ENCODE data around the gene XRCC6.
"Not testable (repeated sequence)": the region's sequence is repeated elsewhere in the genome, so short reads cannot be mapped to it uniquely, and the experiment has no call there.

The XRCC6 gene

DNA sequence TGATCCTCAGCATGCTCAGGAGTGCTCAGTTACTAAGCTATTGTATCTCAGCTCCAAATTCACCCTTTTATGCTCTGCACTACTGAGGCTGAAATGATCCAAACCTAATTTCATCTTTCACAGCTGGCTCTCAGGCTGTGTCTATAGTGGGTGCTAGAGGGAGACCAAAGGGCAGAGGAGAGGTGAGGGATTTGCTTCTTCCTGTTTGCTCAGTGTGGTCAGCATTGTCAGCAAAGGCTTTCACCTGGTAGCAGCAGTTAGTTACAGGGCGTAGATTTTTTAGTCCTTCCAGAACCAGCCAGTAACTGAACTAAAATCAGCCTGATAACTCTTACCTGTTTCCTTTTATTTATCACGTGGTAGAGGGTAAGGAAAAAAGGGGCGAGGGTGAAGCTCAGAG, 33.2 kb downstream of the XRCC6 start:
- no peak for DNase-seq

DNA sequence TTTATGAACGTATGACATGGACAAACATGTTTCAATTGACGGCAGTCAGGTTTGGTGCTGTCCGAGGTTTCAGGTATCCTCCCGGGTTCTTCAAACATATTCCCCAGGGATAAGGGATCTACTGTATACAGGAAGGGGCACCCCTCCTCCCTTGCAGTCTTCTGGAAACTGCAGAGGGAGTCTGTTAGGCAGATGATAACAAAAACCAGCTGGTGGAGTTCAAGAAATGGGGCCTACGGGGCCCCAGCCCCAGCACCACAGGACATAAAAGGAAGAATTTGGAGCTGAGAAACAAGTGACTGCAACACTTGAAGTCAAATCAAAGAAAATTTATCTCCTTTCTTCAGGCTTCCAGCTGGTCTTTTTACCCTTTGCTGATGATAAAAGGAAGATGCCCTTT, 35.5 kb downstream of the XRCC6 start:
- no peak for DNase-seq

DNA sequence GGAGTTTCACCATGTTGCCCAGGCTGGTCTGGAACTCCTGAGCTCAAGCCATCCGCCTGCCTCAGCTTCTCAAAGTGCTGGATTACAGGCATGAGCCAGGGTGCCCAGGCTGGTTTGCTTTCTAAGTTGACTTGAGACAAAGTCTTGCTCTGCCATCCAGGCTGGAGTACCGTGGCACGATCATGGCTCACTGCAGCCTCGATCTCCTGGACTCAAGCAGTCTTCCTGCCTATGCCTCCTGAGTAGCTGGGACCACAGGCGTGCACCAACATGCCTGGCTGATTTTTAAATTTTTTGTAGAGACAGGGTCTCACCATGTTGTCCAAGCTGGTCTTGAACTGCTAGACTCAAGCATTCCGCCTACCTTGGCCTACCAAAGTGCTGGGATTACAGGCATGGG, 36.6 kb downstream of the XRCC6 start:
- DNase-seq, result no peak

DNA sequence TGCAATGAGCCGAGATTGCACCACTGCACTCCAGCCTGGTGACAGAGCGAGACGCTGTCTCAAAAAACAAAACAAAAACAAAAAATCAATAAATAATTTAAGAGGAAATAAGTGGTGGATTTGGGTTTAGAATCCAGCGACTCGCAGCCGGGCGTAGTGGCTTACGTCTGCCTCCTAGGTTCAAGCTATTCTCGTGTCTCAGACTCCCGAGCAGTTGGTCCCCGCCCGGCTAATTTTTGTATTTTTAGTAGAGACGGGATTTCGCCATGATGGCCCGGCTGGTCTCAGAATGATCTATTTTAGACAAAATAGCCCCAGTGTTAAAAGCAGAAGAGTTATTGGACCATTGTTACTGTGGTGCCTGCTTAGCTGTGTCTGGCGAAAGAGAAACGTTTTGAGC, 37.8 kb downstream of the XRCC6 start:
- no peak for DNase-seq

DNA sequence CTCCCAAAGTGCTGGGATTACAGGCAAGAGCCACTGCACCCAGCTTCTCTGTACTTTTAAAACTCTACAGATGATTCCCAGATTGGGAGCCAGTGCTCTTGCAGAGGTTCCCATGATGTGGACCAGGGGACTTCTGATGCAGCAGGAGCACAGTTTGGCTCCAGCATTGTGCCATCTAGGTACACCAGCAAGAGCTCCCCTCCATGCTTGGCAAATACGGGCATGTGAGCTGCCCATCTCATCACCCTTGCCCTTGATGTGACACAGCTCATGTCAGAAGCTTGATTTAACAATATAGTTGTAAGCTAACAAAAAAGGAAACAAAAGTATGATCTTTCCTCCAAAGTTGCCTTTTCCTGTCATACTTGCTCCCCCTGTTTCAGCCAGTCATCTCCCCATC, 38.8 kb downstream of the XRCC6 start:
- no peak for DNase-seq

DNA sequence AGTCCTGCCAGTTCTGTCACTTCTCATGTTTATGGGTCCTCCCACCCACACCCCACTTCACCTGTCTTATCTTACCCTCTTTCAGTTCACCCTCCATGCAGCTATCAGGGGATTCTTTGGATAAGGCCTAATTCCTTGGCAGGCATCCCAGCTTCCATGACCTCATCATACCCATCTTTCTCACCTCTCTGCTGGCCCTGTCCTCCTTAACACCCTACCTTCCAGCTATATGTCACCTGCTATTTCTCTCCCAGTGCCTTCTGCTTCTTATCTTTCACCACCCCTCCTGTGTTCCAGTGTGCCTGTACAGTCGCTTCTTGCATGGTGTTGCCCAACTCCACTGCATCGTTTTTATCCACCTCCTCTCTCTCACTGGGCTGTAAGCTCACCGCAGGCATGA, 39.3 kb downstream of the XRCC6 start:
- DNase-seq, result no peak

DNA sequence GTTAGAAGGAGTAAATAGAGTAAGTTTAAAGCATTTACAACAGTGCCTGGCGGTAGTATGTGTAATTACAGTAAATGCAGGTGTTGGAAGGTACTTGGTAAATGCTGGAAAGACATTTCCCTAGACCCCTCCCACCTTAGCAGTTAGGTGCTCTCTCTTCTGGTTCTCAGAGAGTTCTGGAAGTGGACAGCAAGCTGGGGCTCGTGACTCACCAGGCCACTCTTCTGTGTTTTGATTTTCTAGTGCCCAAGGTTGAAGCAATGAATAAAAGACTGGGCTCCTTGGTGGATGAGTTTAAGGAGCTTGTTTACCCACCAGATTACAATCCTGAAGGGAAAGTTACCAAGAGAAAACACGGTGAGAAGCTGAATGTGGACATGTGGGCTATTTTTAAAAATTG, 40.0 kb downstream of the XRCC6 start:
- DNase-seq, result no peak

DNA sequence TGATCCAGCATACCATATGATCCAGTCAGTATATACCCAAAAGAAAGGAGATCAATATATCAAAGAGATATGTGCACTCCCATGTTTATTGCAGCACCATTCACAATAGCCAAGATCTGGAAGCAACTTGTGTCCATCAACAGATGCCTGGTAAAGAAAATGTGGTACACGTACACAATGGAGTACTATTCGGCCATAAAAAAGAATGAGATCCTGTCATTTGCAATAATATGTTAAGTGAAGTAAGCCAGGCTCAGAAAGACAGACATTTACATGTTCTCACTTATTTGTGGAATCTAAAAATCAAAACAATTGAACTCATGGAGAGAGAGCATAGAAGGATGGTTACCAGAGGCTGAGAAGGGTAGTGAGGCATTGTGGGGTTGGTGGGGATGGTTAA, 40.6 kb downstream of the XRCC6 start:
- no peak for DNase-seq

DNA sequence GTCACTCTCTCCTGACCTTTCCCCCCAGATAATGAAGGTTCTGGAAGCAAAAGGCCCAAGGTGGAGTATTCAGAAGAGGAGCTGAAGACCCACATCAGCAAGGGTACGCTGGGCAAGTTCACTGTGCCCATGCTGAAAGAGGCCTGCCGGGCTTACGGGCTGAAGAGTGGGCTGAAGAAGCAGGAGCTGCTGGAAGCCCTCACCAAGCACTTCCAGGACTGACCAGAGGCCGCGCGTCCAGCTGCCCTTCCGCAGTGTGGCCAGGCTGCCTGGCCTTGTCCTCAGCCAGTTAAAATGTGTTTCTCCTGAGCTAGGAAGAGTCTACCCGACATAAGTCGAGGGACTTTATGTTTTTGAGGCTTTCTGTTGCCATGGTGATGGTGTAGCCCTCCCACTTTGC, 42.5 kb downstream of the XRCC6 start:
- DNase-seq, result not testable (repeated sequence)

DNA sequence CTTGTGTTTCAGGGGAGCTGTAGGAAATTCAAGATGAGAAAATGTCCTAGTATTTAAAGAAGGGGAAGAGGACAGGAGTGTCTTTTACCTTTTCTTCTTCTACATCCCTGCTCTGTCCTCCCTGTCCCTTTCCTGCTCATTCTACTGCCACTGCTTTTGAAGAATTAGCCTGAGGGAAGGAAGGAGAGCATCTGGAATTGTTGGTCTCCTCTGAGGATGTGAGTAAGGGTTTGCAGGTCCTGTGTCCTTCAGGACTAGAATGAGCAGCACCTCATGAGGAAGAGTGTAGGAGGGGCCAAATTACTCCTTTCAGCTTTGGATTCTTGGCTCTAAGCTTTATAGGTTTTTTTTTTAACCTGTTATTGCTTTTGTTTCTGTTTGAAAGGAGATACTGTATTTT, 43.4 kb downstream of the XRCC6 start:
- no peak for DNase-seq

DNA sequence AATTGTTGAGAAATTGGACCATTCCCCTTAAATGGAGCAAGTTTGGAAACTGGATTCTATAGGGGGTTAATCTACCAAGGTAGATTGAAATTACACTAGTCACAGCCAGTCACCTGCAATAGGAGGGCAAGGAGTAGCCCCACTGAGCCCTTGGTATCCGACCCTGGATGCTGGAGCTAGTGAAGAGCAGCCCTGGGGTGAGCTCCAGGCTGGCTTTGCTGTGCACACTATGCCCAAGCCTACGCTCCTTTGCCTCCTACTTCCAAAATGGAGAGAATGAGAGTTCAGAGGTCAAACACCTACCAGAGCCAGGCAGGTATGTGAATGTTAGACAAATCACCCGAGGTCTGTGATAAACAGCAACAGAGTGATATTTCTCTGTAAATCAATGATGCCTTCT, 43.9 kb downstream of the XRCC6 start:
- DNase-seq, result no peak

DNA sequence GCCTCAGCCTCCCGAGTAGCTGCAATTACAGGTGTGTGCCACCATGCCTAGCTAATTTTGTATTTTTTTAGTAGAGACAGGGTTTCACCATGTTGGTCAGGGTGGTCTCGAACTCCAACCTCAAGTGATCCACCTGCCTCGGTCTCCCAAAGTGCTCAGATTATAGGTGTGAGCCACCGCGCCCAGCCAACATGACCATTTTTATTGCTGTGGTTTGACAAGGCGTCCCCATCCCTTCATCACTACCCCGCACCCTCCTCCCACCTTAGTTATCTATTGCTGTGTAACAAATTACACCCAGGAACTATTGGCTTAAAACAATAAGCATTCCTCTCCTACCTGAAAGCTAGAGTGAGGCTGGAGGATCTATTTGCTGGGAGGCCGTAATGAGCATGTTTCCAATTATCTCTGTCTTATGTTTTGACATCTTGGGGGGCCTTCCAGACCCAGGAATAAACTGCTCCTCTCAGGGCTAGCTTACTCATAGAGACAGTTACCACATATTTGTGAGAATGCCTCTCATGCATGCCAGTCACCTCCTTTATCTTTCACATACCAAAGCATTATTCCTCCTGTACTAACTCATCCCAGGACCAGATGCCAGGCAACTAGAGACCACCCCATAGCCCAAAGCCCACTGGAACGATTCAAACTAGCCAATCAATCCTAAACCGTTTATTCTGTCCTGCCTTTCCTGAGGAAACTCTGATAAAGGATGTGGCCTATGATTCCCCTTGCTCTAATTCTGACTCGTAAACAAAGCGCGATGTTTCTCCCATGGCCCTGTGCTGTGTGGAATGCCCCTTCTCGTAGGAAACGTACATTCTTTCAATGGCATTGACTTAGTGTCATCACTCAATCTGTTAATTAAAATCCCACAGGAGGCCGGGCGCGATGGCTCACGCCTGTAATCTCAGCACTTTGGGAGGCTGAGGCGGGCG, 48.1 kb downstream of the XRCC6 start:
- DNase-seq, result no peak

DNA sequence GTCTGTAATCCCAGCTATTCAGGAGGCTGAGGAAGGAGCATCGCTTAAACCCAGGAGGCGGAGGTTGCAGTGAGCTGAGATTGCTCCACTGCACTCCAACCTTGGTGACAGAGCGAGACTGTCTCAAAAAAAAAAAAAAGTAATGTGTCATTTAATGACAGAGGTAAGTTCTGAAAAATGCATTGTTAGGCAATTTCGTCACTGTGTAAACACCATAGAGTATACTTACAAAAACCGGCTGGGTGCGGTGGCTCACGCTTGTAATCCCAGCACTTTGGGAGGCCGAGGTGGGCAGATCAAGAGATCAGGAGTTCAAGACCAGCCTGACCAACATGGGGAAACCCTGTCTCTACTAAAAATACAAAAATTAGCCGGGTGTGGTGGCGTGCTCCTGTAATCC, 51.0 kb downstream of the XRCC6 start:
- DNase-seq, result not testable (repeated sequence)

DNA sequence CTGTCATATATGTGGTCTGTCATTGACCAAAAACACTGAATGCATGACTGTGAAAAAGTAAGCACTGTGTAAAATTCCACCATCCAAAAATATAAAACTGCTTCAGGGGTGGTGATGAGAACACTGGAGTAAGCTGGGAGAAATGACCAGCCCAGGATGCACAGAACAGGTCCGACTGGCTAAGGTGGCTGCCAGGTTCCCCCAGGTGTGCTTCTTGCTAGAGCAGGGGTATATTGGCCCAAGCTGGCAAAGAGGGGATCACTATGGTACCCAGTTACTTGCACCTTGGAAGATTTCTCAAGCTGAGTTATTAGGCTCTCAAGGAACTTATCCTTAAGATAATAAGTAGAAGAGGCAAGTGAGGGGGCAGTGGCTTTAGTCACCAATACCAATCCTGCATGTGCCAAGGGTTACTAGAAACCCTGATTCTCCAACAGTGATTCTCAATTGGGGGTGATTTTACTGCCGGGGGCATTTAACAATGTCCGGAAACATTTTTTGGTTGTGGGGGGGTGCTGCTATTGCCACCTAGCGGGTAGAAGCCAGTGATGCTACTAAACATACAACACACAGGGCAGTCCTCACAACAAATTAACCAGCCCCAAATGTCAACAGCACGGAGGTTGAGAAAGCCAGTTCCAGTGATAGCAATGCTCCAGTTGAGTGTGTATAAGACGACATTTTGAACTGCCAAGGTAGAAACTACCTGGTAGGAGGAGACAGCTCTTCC, 51.9 kb downstream of the XRCC6 start:
- no peak for DNase-seq

DNA sequence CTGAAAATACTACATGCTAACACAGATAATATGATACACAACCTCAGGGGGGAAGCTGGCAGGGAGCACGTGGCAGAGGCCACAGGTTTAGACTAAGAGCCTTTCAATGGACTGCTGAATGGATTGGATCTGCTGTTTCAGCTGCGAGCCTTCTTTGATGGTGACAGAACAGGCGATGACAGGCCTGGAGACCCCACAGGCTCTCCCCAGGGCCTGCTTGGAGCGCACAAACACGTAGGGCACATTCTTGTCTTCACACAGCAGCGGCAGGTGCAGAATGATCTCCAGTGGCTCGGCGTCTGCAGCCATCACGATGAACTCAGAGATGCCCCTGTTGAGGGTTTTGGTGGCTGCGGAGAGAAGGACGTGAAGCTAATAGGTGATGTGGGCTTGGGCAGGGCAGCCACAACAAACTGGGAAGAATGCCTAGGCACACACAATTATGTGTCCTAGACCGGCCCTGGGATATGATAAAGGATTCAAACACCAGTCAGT, 53.8 kb downstream of the XRCC6 start:
- DNase-seq, result no peak

DNA sequence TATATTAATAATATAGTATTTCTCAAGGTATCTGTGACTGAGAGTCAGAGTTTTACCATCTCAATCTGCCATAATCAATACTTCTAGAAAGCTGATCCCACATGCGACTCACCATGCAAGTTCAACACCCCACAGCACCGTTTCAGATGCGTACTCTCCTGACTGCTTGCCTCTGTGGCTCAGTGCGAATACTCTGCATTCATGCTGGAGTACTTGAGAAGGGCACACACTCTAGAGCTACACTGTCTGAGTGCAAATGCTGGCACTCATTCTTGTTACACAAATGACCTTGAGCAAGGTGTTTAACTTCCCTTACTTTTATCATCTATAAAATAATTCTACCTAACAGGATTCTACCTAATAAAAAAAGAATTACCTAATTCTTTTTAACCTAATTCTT, 55.0 kb downstream of the XRCC6 start:
- DNase-seq, result no peak

DNA sequence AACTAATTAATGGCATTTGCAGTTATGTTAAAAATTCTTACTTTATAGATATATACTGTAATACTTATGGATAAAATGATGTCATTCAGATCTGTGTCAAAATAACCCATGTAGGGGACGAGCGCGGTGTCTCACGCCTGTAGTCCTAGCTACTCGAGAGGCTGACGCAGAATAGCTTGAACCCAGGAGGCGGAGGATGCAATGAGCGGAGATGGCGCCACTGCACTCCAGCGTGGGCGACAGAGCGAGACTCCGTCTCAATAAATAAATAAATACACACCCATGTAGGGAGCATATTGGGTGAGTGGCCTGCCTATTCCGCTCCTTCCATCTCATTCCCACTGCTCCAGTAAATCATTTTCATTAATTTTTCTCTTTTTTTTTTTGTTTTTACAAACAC, 60.5 kb downstream of the XRCC6 start:
- no peak for DNase-seq

DNA sequence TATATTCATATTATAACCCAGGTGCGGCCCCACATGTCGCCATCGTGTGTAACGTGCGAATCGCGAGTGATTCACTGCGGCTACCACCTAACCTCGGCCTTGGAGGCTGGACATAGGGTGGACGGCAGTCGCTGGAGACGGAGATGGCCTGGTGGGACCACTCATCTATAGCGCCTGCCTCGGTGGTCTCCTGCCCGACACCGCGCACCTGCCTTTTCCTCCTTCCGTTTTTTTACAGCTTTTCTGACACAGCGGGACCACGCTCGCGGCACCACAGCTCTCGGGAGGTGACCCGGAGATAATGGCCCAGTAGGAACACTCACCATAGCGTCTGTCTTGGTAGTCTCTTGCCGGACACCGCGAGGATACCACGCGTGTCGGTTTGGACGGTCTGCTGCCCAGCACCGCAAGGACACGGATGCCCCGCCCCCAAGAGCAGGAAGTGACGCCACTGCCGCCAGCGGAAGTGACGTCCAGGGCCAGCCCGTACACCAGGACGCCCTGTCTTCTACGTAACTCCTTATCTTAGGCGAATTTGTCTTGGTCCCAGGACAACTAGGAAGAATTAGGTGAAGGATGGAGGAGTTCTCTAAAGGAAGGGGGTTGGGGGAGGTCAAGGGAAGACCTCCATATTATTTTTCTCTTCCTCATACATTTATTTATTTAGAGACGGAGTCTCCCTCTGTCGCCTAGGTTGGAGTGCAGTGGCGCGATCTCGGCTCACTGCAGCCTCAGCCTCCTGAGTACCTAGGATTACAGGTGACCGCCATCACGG, 61.1 kb downstream of the XRCC6 start:
- peak; percentile 64 to 77 for DNase-seq

DNA sequence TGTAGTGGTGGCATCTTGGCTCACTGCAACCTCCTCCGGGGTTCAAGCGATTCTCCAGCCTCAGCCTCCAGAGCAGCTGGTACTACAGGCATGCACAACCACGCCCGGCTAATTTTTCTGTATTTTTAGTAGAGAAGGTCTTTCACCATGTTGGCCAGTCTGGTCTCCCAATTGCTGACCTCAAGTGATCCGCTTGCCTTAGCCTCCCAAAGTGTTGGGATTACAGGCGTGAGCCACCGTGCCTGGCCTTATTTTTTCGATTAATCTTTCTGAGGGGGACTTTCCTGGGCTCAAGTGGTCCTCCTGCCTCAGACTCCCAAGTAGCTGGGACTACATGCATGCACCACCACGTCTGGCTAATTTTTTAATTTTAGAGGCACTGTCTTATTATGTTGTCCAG, 62.0 kb downstream of the XRCC6 start:
- DNase-seq, result no peak

DNA sequence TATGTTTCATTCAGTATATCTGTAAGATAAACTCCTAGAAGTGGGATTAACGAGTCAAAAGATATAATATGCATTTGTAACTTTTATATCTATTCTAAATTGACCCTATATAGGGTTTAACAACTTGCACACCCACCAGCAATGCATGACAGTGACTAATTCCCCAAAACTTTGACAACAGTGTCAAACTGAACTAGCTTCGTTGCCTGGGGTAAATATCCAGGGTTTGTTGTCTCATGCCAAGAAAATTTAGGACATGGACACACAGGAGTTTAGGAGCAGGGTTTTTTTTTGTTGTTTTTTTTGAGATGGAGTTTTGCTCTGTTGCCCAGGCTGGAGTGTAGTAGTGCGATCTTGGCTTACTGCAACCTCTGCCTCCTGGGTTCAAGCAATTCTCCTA, 62.5 kb downstream of the XRCC6 start:
- DNase-seq, result no peak

DNA sequence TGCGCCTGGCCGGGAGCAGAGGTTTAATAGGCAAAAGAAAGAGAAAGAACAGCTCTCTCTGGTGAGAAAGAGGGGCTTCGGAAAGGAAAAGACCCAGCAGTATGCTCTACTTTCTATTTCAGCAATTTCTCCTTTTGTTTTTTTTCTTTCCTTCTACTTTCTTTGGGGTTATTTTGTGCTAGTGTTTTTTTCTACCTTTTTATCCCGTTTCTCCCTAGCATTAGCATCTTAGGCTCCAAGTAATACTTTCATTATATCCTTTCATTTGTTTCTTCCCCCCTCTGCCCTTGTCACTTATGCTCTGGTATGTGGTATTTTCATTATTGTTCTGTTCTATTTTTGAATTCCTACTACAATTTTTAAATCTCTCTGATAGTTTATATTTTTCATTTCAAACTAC, 63.1 kb downstream of the XRCC6 start:
- DNase-seq, result no peak

DNA sequence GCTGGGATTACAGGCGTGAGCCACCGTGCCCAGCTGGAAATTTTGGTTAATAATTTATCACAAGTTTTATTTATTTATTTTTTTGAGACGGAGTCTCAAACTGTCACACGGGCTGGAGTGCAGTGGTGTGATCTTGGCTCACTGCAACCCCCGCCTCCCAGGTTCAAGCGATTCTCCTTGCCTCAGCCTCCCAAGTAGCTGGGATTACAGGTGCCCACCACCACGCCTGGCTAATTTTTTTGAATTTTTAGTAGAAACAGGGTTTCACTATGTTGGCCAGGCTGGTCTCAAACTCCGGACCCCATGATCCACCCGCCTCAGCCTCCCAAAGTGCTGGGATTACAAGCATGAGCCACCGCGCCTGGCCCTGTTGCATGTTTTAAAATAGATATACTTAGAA, 65.8 kb downstream of the XRCC6 start:
- DNase-seq, result not testable (repeated sequence)

DNA sequence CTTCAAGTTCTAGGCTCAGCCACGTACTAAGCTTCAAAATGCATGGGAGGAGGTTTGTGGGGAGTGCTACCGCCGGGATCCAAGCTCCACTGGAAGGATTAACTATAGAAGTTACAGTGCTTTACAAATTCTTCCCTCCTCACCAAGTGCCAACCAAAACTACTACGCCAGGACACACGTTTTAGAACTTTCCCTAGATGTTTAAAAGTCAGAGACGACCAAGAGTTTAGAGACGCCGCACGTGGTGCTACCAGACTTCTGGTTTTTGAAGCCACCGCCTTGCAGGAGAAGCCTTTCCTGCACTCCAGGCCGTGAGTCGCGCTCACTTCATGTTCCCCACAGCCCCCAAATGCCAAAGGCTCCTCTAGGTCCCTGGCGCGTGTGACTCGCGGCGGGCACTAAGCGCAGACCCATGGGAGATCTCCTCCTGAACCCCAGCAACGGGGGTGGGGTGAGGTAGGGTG, 66.8 kb downstream of the XRCC6 start:
- DNase-seq, result peak in 1 of 2 experiments; percentile 37
